H1 (cell line): Measurements from ENCODE around the gene NR4A1. TPM values are rescaled to one million over a fixed set of nuclear protein-coding genes. Genes with fewer than 3 reads are reported as not detected.

Source experiments
- CTCF ChIA-PET: fragments of 300-600 bp; sonication (Branson Sonifier 250); formaldehyde crosslinking; loops from one replicate; lab custom pipeline; 2021; ENCODE audit not compliant: partially characterized antibody; lab: Charles Lee
- POLR2A ChIA-PET: fragments of 300-600 bp; sonication (Branson Sonifier 250); formaldehyde crosslinking; loops from one replicate; lab custom pipeline; 2021; ENCODE audit warnings: inconsistent platforms; ENCODE audit not compliant: partially characterized antibody; lab: Charles Lee
- DNase-seq, 2 experiments: peaks; one replicate each; pipeline versions ENCODE4 v3.0.0 to v3.0.0-alpha.2; 2010 to 2022; ENCODE audit warnings: low spot score in 2 of 2, low read depth in 1 of 2, mixed read lengths in 1 of 2
- FAIRE-seq: peaks from 2 replicates; lab custom pipeline; 2011; peaks lifted over from hg19 to GRCh38; lab: Jason Lieb, UNC
- H2AFZ ChIP-seq: 2 replicates; pipeline ENCODE4 v1.8.1; 2012; ENCODE audit warnings: low read length, inconsistent platforms
- H2AK5ac ChIP-seq: 2 replicates; pipeline ENCODE4 v1.6.1; 2013; ENCODE audit warnings: low read depth, low read length
- H2BK120ac ChIP-seq: replicated peaks from 2 replicates; pipeline ENCODE3; 2013; ENCODE audit warnings: low read depth, low read length, inconsistent platforms
- H2BK12ac ChIP-seq: 2 replicates; pipeline ENCODE4 v1.6.1; 2013; ENCODE audit warnings: low read depth, low read length
- H2BK15ac ChIP-seq: 2 replicates; pipeline ENCODE4 v1.6.1; 2013; ENCODE audit warnings: low read length
- H2BK20ac ChIP-seq: 2 replicates; pipeline ENCODE4 v1.6.1; 2013; ENCODE audit warnings: low read length
- H2BK5ac ChIP-seq: 2 replicates; pipeline ENCODE4 v1.6.1; 2013; ENCODE audit warnings: low read depth, low read length
- H3K14ac ChIP-seq: 2 replicates; pipeline ENCODE4 v1.6.1; 2013; ENCODE audit warnings: inconsistent platforms; ENCODE audit not compliant: insufficient read length
- H3K18ac ChIP-seq: 2 replicates; pipeline ENCODE4 v1.6.1; 2013; ENCODE audit warnings: low read length; ENCODE audit errors: extremely low read depth
- H3K23ac ChIP-seq: 2 replicates; pipeline ENCODE4 v1.6.1; 2013; ENCODE audit warnings: inconsistent platforms; ENCODE audit not compliant: insufficient read length
- H3K23me2 ChIP-seq: 2 replicates; pipeline ENCODE4 v1.6.1; 2013; ENCODE audit warnings: low read depth, low read length
- H3K27ac ChIP-seq: 2 replicates; pipeline ENCODE4 v1.6.1; 2011; ENCODE audit warnings: low read depth, low read length, inconsistent platforms
- H3K27me3 ChIP-seq, 4 experiments: replicated peaks in 1 of 4; 1 replicate in 1 of 4; 2 replicates in 3 of 4; pipeline versions ENCODE4 v1.6.1 to v1.8.1; 2011 to 2013; ENCODE audit warnings: low read length in 3 of 4, mild to moderate bottlenecking in 3 of 4, inconsistent platforms in 2 of 4, mixed read lengths in 2 of 4, moderate library complexity in 1 of 4; ENCODE audit not compliant: control insufficient read depth in 3 of 4, insufficient read depth in 3 of 4; ENCODE audit errors: extremely low read depth in 1 of 4
- H3K36me3 ChIP-seq, 4 experiments: 2 replicates each; pipeline versions ENCODE4 v1.6.1 to v1.8.1; 2011 to 2013; ENCODE audit warnings: mild to moderate bottlenecking in 4 of 4, low read length in 3 of 4, moderate library complexity in 2 of 4, control low read depth in 1 of 4, inconsistent platforms in 1 of 4; ENCODE audit not compliant: insufficient read depth in 4 of 4, control insufficient read depth in 2 of 4
- H3K4ac ChIP-seq: replicated peaks from 2 replicates; pipeline ENCODE3; 2013; ENCODE audit warnings: low read length, low read depth, mixed read lengths, inconsistent platforms; ENCODE audit not compliant: insufficient read length
- H3K4me1 ChIP-seq, 4 experiments: replicated peaks in 1 of 4; 1 replicate in 1 of 4; 2 replicates in 3 of 4; pipeline versions ENCODE4 v1.6.1 to v1.8.1; 2011 to 2013; ENCODE audit warnings: low read length in 3 of 4, inconsistent platforms in 2 of 4, mixed read lengths in 1 of 4; ENCODE audit not compliant: insufficient read depth in 4 of 4, control insufficient read depth in 3 of 4
- H3K4me2 ChIP-seq, 2 experiments: 2 replicates each; pipeline versions ENCODE4 v1.6.1 to v1.8.1; 2011 to 2013; ENCODE audit warnings: low read depth in 2 of 2, low read length in 2 of 2, control low read depth in 1 of 2, inconsistent platforms in 1 of 2, mild to moderate bottlenecking in 1 of 2; ENCODE audit not compliant: insufficient read depth in 1 of 2
- H3K4me3 ChIP-seq, 4 experiments: fragments of 200-600, 300-600 bp in 1 of 4; sonication (generic), shearing (Covaris generic), sonication (Bioruptor Twin) in 1 of 4; 2 replicates each; pipeline versions ENCODE4 v1.5.1 to v1.8.1; 2011 to 2016; ENCODE audit warnings: low read length in 4 of 4, low read depth in 3 of 4, control low read depth in 2 of 4, inconsistent platforms in 2 of 4, mild to moderate bottlenecking in 2 of 4, mixed read lengths in 1 of 4, moderate library complexity in 1 of 4; ENCODE audit not compliant: insufficient read depth in 2 of 4; ENCODE audit errors: extremely low read depth in 1 of 4
- H3K56ac ChIP-seq: replicated peaks from 2 replicates; pipeline ENCODE3; 2013; ENCODE audit warnings: low read depth, mild to moderate bottlenecking, mixed read lengths, low read length, inconsistent platforms; ENCODE audit not compliant: insufficient read length
- H3K79me1 ChIP-seq: 2 replicates; pipeline ENCODE4 v1.6.1; 2013; ENCODE audit warnings: low read depth, low read length, control low read depth
- H3K79me2 ChIP-seq, 2 experiments: 2 replicates each; pipeline versions ENCODE4 v1.6.1 to v1.8.1; 2012 to 2013; ENCODE audit warnings: low read length in 2 of 2, mild to moderate bottlenecking in 2 of 2, inconsistent platforms in 1 of 2; ENCODE audit not compliant: insufficient read depth in 2 of 2, control insufficient read depth in 1 of 2
- H3K9ac ChIP-seq, 4 experiments: replicated peaks in 1 of 4; 1 replicate in 1 of 4; 2 replicates in 3 of 4; pipeline versions ENCODE4 v1.6.1 to v1.8.1; 2011 to 2013; ENCODE audit warnings: low read depth in 3 of 4, low read length in 3 of 4, control low read depth in 2 of 4, mild to moderate bottlenecking in 2 of 4, moderate library complexity in 2 of 4, inconsistent platforms in 1 of 4; ENCODE audit errors: extremely low read depth in 1 of 4
- H3K9me3 ChIP-seq, 2 experiments: 2 replicates each; pipeline versions ENCODE4 v1.6.1 to v1.8.1; 2012 to 2013; ENCODE audit warnings: mild to moderate bottlenecking in 2 of 2, moderate library complexity in 2 of 2, control low read depth in 1 of 2, inconsistent platforms in 1 of 2, low read depth in 1 of 2, low read length in 1 of 2, mixed read lengths in 1 of 2; ENCODE audit not compliant: insufficient read depth in 2 of 2
- H4K20me1 ChIP-seq, 2 experiments: replicated peaks in 1 of 2; 2 replicates each; pipeline versions ENCODE3 to v1.8.1; 2011 to 2013; ENCODE audit warnings: inconsistent platforms in 2 of 2, low read length in 2 of 2, mild to moderate bottlenecking in 1 of 2; ENCODE audit not compliant: insufficient read depth in 2 of 2, control insufficient read depth in 1 of 2
- H4K5ac ChIP-seq: 2 replicates; pipeline ENCODE4 v1.6.1; 2013; ENCODE audit warnings: low read length, low read depth, mixed read lengths, inconsistent platforms; ENCODE audit not compliant: insufficient read length
- H4K8ac ChIP-seq: 2 replicates; pipeline ENCODE4 v1.8.0; 2013; ENCODE audit warnings: mild to moderate bottlenecking, moderate library complexity, low read length, inconsistent platforms; ENCODE audit not compliant: insufficient read depth; ENCODE audit errors: extremely low read depth
- H4K91ac ChIP-seq: replicated peaks from 2 replicates; pipeline ENCODE3; 2013; ENCODE audit warnings: low read length, mixed read lengths, inconsistent platforms; ENCODE audit not compliant: insufficient read length
- BCL11A ChIP-seq, 2 experiments: IDR thresholded peaks; one replicate each; pipeline ENCODE4 v1.6.1; 2011; ENCODE audit warnings: low read depth in 2 of 2, low read length in 2 of 2, mild to moderate bottlenecking in 2 of 2
- HDAC2 ChIP-seq, 2 experiments: fragments of 300-600 bp in 1 of 2; sonication (generic) in 1 of 2; IDR thresholded peaks; 2 replicates each; pipeline ENCODE4 v1.6.1; 2011 to 2012; ENCODE audit warnings: low read depth in 2 of 2, low read length in 2 of 2, mild to moderate bottlenecking in 2 of 2, moderate library complexity in 2 of 2, borderline replicate concordance in 1 of 2, inconsistent platforms in 1 of 2
- HDAC6 ChIP-seq: IDR thresholded peaks from one replicate; pipeline ENCODE4 v1.7.1; 2012; ENCODE audit warnings: low read depth, mild to moderate bottlenecking, inconsistent platforms, low read length, moderate library complexity
- NRF1 ChIP-seq: IDR thresholded peaks from 2 replicates; pipeline ENCODE4 v1.6.1; 2011; ENCODE audit warnings: mild to moderate bottlenecking, low read depth, low read length, improper control_type of control experiment
- POLR2AphosphoS5 ChIP-seq: IDR thresholded peaks from 2 replicates; pipeline ENCODE4 v1.6.1; 2011; ENCODE audit warnings: low read depth, low read length
- POU5F1 ChIP-seq: IDR thresholded peaks from 2 replicates; pipeline ENCODE4 v1.6.1; 2011; ENCODE audit warnings: low read depth, mild to moderate bottlenecking, low read length, moderate library complexity
- RAD21 ChIP-seq, 2 experiments: IDR thresholded peaks in 1 of 2; conservative IDR thresholded peaks in 1 of 2; 2 replicates each; pipeline ENCODE4 v1.6.1; 2011; ENCODE audit warnings: low read depth in 2 of 2, low read length in 2 of 2, improper control_type of control experiment in 1 of 2, inconsistent platforms in 1 of 2, mild to moderate bottlenecking in 1 of 2, moderate library complexity in 1 of 2
- RBBP5 ChIP-seq: IDR thresholded peaks from 2 replicates; pipeline ENCODE4 v1.7.1; 2012; ENCODE audit warnings: low read depth, mild to moderate bottlenecking, inconsistent platforms, low read length, moderate library complexity, borderline replicate concordance
- SIX5 ChIP-seq: IDR thresholded peaks from 2 replicates; pipeline ENCODE4 v1.6.1; 2011; ENCODE audit warnings: mild to moderate bottlenecking, low read depth, low read length
- SP2 ChIP-seq: IDR thresholded peaks from 2 replicates; pipeline ENCODE4 v1.6.1; 2012; ENCODE audit warnings: mild to moderate bottlenecking, low read length, inconsistent platforms
- TAF1 ChIP-seq: IDR thresholded peaks from 2 replicates; pipeline ENCODE4 v1.6.1; 2011; ENCODE audit warnings: mild to moderate bottlenecking, low read depth, low read length
- TBP ChIP-seq: IDR thresholded peaks from 2 replicates; pipeline ENCODE4 v1.6.1; 2011; ENCODE audit warnings: low read depth, low read length, improper control_type of control experiment
- YY1 ChIP-seq: IDR thresholded peaks from 2 replicates; pipeline ENCODE4 v1.6.1; 2011; ENCODE audit warnings: low read depth, mild to moderate bottlenecking, low read length
- WGBS, 2 experiments: shearing (Covaris generic) in 1 of 2; methylation state at CpG; one replicate each; pipeline versions ENCODE4 v1.1.6 to v1.1.7; 2013 to 2015; ENCODE audit warnings: low lambda C conversion rate in 2 of 2, mixed read lengths in 2 of 2, inconsistent platforms in 1 of 2, low coverage in 1 of 2, missing lambda C conversion rate in 1 of 2; ENCODE audit not compliant: insufficient replicate concordance in 2 of 2, insufficient coverage in 1 of 2, insufficient read length in 1 of 2; ENCODE audit errors: extremely low coverage in 1 of 2, missing lambda C conversion rate in 1 of 2; 5-methylcytosine and 5-hydroxymethylcytosine counted together
- polyA plus RNA-seq, 7 experiments: library from polyadenylated mRNA; depleted of rRNA in 3 of 7; stranded (reverse) in 5 of 7; unstranded in 2 of 7; fragments of >200 nt in 5 of 7; fragments of 200-250 nt in 2 of 7; gene quantifications; 1 replicate in 5 of 7; 2 replicates in 1 of 7; 4 replicates in 1 of 7; pipeline versions ENCODE4 v1.2.1 to v1.2.3, GENCODE V29; 2011 to 2013; ENCODE audit warnings: missing spikeins in 2 of 7, mixed read lengths in 2 of 7
- total RNA-seq: library from RNA; stranded (reverse); fragmentation: NEBNext Ultra II Directional; extraction: Animal tissue kit (Norgen Biotek cat#: 25700); gene quantifications from 2 replicates; pipeline ENCODE4 v1.2.1, GENCODE V29; 2021

Gene NR4A1
- total and polyA plus RNA-seq, 2 of the 8 experiments (the other 6 are each of a cell fraction or from before 2014, with no cell fraction given) = 18.7 to 23.3 TPM

DNA sequence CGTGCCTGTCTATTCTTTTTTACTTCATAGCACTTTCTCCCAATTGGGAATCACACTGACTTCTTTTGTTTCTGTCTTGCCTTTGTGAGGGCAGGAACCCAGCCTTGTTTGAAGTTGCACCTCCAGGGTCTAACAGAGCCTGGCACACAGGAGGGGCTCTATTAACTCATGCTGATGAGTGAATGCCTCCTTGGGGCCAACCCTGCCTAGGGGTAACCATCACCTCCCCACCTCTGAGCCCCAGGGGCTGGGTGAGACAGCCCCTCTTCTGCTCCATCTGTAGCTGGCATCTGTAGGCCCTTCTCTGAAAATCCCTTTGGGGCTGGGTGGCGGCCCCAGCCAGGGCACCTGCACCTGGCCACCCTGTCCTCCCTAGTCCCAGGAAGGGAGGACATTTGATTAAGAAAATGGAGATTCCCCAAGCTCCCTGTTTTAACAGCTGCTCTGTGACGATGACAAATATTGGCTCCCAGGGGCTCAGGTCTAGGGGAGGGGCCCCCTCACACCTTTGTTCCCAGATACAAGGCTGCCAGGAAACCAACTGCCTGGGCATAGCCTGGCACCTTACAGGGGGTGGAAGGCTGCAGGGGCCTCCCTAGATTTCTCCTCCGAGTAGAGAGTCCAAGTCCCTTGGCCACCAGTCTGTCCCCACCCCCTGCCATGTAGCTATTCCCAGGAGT, 32.7 kb upstream of the NR4A1 start:
- Histone ChIP-seq H3K79me2 (no peaks in the 10 kb centered on the region), H2BK120ac (no peak overlapping the region), H3K4me3 (no peak overlapping the region), H3K36me3 (no peaks in the 10 kb centered on the region), H3K9me3 (no peaks in the 10 kb centered on the region), H2BK20ac (no peak overlapping the region), H3K9ac (no peak overlapping the region), H3K14ac (no peak overlapping the region), H3K23me2 (peaks cover 7% of the 10 kb centered on the region), H4K5ac (no peak overlapping the region), H3K4me1 (peaks cover 0 to 27% (median 11%) of the 10 kb centered on the region in 4 experiments; a peak in 6 of 7 replicates), H3K18ac (no peak overlapping the region), H3K23ac (no peak overlapping the region), H2AK5ac (no peak overlapping the region), H3K4me2 (no peak overlapping the region), H2BK12ac (no peak overlapping the region), H3K27ac (no peak overlapping the region), H2AFZ (no peak overlapping the region), H4K20me1 (peaks cover 0 to under 1% of the 10 kb centered on the region in 2 experiments), H3K79me1 (no peaks in the 10 kb centered on the region), H2BK15ac (no peak overlapping the region), H3K4ac (no peak overlapping the region), H4K8ac (no peak overlapping the region), H4K91ac (no peak overlapping the region), H3K27me3 (peaks cover 3 to 56% (median 33%) of the 10 kb centered on the region in 4 experiments), H3K56ac (no peak overlapping the region), H2BK5ac (no peak overlapping the region)
- WGBS, 2 experiments = 78% methylated on average over 4 of the region's 4 CpGs; no CpG with 5 or more reads in 1 of the 2 experiments
- DNase-seq (no peak), FAIRE-seq (no peak)
- ChIA-PET POLR2A (interaction anchor here (0.8 to 6.8 kb wide), 4 partner anchors 8 to 85 kb away, joined by 3 to 62 read pairs (median 16); partner anchors contain the start of gene TAMALIN), CTCF (interaction anchor here (1.4 to 38.2 kb wide), 8 partner anchors 6 to 92 kb away, joined by 3 to 1249 read pairs (median 28); partner anchors contain the start of genes ATG101, NR4A1, SMIM41 and TAMALIN)
- TF ChIP-seq POU5F1 = no peak
- no peak for TF ChIP-seq HDAC6
- no peak for TF ChIP-seq SIX5
- TF ChIP-seq SP2 = no peak
- TF ChIP-seq POLR2AphosphoS5 = no peak
- TF ChIP-seq RBBP5 = no peak
- no peak for TF ChIP-seq TAF1
- no peak for TF ChIP-seq YY1
- TF ChIP-seq HDAC2 (IDR thresholded peaks at IDR 0.05; ENCODE audit: borderline replicate concordance in 1 of 2, low read depth in 2 of 2, low read length in 2 of 2) = no peak
- TF ChIP-seq RAD21 (IDR thresholded peaks at IDR 0.05 in 1 of 2, conservative IDR thresholded peaks at IDR 0.05 in 1 of 2; ENCODE audit: low read depth in 2 of 2, low read length in 2 of 2) = no peak
- TF ChIP-seq NRF1 = no peak
- no peak for TF ChIP-seq TBP
- TF ChIP-seq BCL11A (IDR thresholded peaks at IDR 0.05; ENCODE audit: low read depth in 2 of 2, low read length in 2 of 2) = no peak
